ENCODE measurements around the gene IL36G.

The IL36G gene

GRCh38 chr2:113018509-113018908 lies 40.7 kb downstream of the IL36G start:
- no peak for DNase-seq (ENCODE audit: low read depth)

GRCh38 chr2:113021312-113021711 lies 43.5 kb downstream of the IL36G start:
- no peak for DNase-seq (ENCODE audit: low read depth)

GRCh38 chr2:113024764-113025163 lies 47.0 kb downstream of the IL36G start:
- DNase-seq (ENCODE audit: low read depth) = no peak

- DNase-seq (ENCODE audit: low read depth) = no peak
Observed at GRCh38 chr2:113025737-113026136, 47.9 kb downstream of the IL36G start.

- no peak for DNase-seq (ENCODE audit: low read depth)
Observed at GRCh38 chr2:113027691-113028090, 49.9 kb downstream of the IL36G start.

GRCh38 chr2:113028112-113028511 lies 50.3 kb downstream of the IL36G start:
- DNase-seq (ENCODE audit: low read depth) = no peak

- no peak for DNase-seq (ENCODE audit: low read depth)
Observed at GRCh38 chr2:113032737-113033136, 54.9 kb downstream of the IL36G start.

GRCh38 chr2:113034016-113034415 lies 56.2 kb downstream of the IL36G start:
- no peak for DNase-seq (ENCODE audit: low read depth)
